Measurements from ENCODE around the gene TNFRSF25.
"Not testable (repeated sequence)": the region's sequence is repeated elsewhere in the genome, so short reads cannot be mapped to it uniquely, and the experiment has no call there.

Gene TNFRSF25

GRCh38 chr1:6447818-6448748 lies 17.9 kb downstream of the TNFRSF25 start:
- H3K9me3 ChIP-seq: no peaks in the 10 kb centered on the region
- H3K27ac ChIP-seq: no peak overlapping the region
- H3K36me3 ChIP-seq: no peaks in the 10 kb centered on the region
- no peak for TF ChIP-seq CTCF (IDR thresholded peaks at IDR 0.05)
- peaks cover 0 to 25% (median 20%) of the 10 kb centered on the region in 4 donors for H3K4me1 ChIP-seq
- no peak for DNase-seq
- peaks cover 0 to 83% of the 10 kb centered on the region in 2 donors for H3K27me3 ChIP-seq
- intact Hi-C loops (cut with DNase I; ENCODE audit: low total_unique reads): no loop called here
- H3K4me3 ChIP-seq: peak overlapping the region; percentile 10 to 29

- TF ChIP-seq CTCF (IDR thresholded peaks at IDR 0.05): no peak
- no peak for DNase-seq
- H3K27ac ChIP-seq: no peak overlapping the region
- H3K4me3 ChIP-seq: no peak overlapping the region
- no peaks in the 10 kb centered on the region for H3K36me3 ChIP-seq
- H3K9me3 ChIP-seq: no peaks in the 10 kb centered on the region
- intact Hi-C loops (cut with DNase I; ENCODE audit: low total_unique reads): no loop called here
- peaks cover 0 to 25% (median 20%) of the 10 kb centered on the region in 4 donors for H3K4me1 ChIP-seq
- peaks cover 0 to 75% of the 10 kb centered on the region in 2 donors for H3K27me3 ChIP-seq
Observed at GRCh38 chr1:6447016-6447817, 18.8 kb downstream of the TNFRSF25 start.

GRCh38 chr1:6446665-6447015 lies 19.3 kb downstream of the TNFRSF25 start:
- no peak overlapping the region for H3K27ac ChIP-seq
- TF ChIP-seq CTCF (IDR thresholded peaks at IDR 0.05): no peak
- intact Hi-C loops (cut with DNase I; ENCODE audit: low total_unique reads): no loop called here
- H3K9me3 ChIP-seq: no peaks in the 10 kb centered on the region
- H3K4me3 ChIP-seq: no peak overlapping the region
- H3K4me1 ChIP-seq: peaks cover 0 to 25% (median 20%) of the 10 kb centered on the region in 4 donors
- DNase-seq: no peak
- H3K36me3 ChIP-seq: no peaks in the 10 kb centered on the region
- H3K27me3 ChIP-seq: peaks cover 0 to 75% of the 10 kb centered on the region in 2 donors

- DNase-seq; H3K9me3 ChIP-seq; H3K27ac ChIP-seq; H3K36me3 ChIP-seq; H3K4me3 ChIP-seq; intact Hi-C loops (cut with DNase I; ENCODE audit: low total_unique reads): not testable (repeated sequence)
- peaks cover 0 to 75% of the 10 kb centered on the region in 2 donors for H3K27me3 ChIP-seq
- peaks cover 0 to 25% (median 20%) of the 10 kb centered on the region in 4 donors for H3K4me1 ChIP-seq
Observed at GRCh38 chr1:6445929-6446328, 20.0 kb downstream of the TNFRSF25 start.

GRCh38 chr1:6445062-6445763 lies 20.8 kb downstream of the TNFRSF25 start:
- no peak for DNase-seq
- no peak overlapping the region for H3K27ac ChIP-seq
- intact Hi-C loops (cut with DNase I; ENCODE audit: low total_unique reads): no loop called here
- peaks cover 0 to 31% (median 26%) of the 10 kb centered on the region in 4 donors for H3K4me1 ChIP-seq
- peaks cover 0 to 75% of the 10 kb centered on the region in 2 donors for H3K27me3 ChIP-seq
- H3K4me3 ChIP-seq: no peak overlapping the region
- H3K9me3 ChIP-seq: no peaks in the 10 kb centered on the region
- H3K36me3 ChIP-seq: no peaks in the 10 kb centered on the region
- peak; percentile 14 for TF ChIP-seq CTCF (IDR thresholded peaks at IDR 0.05)

Data from tibial artery (tissue), 4 donors.